ENCODE results near the gene RAB5B. TPM values are rescaled to one million over a fixed set of nuclear protein-coding genes. Genes with fewer than 3 reads are reported as not detected.

The RAB5B gene
- total RNA-seq, 1 experiment from 2014 or later = 55.0 TPM

GRCh38 chr12:55963760-55964159 lies 10.1 kb upstream of the RAB5B start (continued):
- TF ChIP-seq AFF4 (CRISPR knock-in tag; IDR thresholded peaks at IDR 0.05; ENCODE audit: borderline replicate concordance) = no peak
- no peak for TF ChIP-seq NFATC4 (CRISPR knock-in tag; IDR thresholded peaks at IDR 0.05)
- TF ChIP-seq SP1 (CRISPR knock-in tag; conservative IDR thresholded peaks at IDR 0.05) = no peak
- no peak for TF ChIP-seq STAT6 (CRISPR knock-in tag; conservative IDR thresholded peaks at IDR 0.05; ENCODE audit: low read depth)
- no peak for TF ChIP-seq NFE2L1 (CRISPR knock-in tag; IDR thresholded peaks at IDR 0.05)
- TF ChIP-seq NR3C1 (CRISPR knock-in tag; conservative IDR thresholded peaks at IDR 0.05; ENCODE audit: low read depth) = no peak
- TF ChIP-seq ETV6 (CRISPR knock-in tag; IDR thresholded peaks at IDR 0.05) = no peak

- DNase-seq (ENCODE audit: low spot score) (no peak), ATAC-seq (no peak)
- Mint-ChIP-seq H3K27ac (peak overlapping the region; percentile 99), H3K4me1 (peaks cover 26% of the 10 kb centered on the region), H3K9me3 (no peaks in the 10 kb centered on the region), H3K4me3 (peak overlapping the region; percentile 99), H3K36me3 (peaks cover 5% of the 10 kb centered on the region), H3K27me3 (ENCODE audit: low read depth) (no peaks in the 10 kb centered on the region)
- CTCF ChIA-PET = interaction anchor here (1.6 kb wide), 1 partner anchor 35 kb away, joined by 5 read pairs; no protein-coding TSS in a partner anchor
- TF ChIP-seq ZNF263 (CRISPR knock-in tag; IDR thresholded peaks at IDR 0.05; ENCODE audit: low read depth) (no peak), TEAD4 (CRISPR knock-in tag; IDR thresholded peaks at IDR 0.05) (no peak), USF2 (CRISPR knock-in tag; IDR thresholded peaks at IDR 0.05) (no peak)
- POLR2A ChIA-PET = interaction anchor here (1.3 kb wide), 1 partner anchor 9 kb away, joined by 10 read pairs; the partner anchor contains the start of gene RAB5B
Observed at GRCh38 chr12:55965240-55965639, 8.6 kb upstream of the RAB5B start.

- peaks cover 26% of the 10 kb centered on the region for H3K4me1 Mint-ChIP-seq
- H3K36me3 Mint-ChIP-seq = peaks cover 11% of the 10 kb centered on the region
- ATAC-seq (peak; percentile 64), DNase-seq (ENCODE audit: low spot score) (peak; percentile 48)
- TF ChIP-seq ATF6 (CRISPR knock-in tag; IDR thresholded peaks at IDR 0.05) (no peak), ZBTB43 (CRISPR knock-in tag; IDR thresholded peaks at IDR 0.05) (no peak), ZNF512 (CRISPR knock-in tag; IDR thresholded peaks at IDR 0.05; ENCODE audit: borderline replicate concordance) (no peak), FOXJ3 (CRISPR knock-in tag; IDR thresholded peaks at IDR 0.05; ENCODE audit: borderline replicate concordance) (no peak), IRF2 (CRISPR knock-in tag; IDR thresholded peaks at IDR 0.05; ENCODE audit: borderline replicate concordance, low read depth) (no peak), USF1 (CRISPR knock-in tag; IDR thresholded peaks at IDR 0.05) (no peak), ZNF423 (CRISPR knock-in tag; IDR thresholded peaks at IDR 0.05) (no peak), ZNF416 (CRISPR knock-in tag; IDR thresholded peaks at IDR 0.05) (no peak)
- no peaks in the 10 kb centered on the region for H3K9me3 Mint-ChIP-seq
- H3K27ac Mint-ChIP-seq = peak within 1 kb of the TSS; percentile 99
- peak within 1 kb of the TSS; percentile 99 for H3K4me3 Mint-ChIP-seq
- POLR2A ChIA-PET = interaction anchor here (1.3 kb wide), 1 partner anchor 8 kb away, joined by 10 read pairs; the partner anchor contains the start of gene RAB5B
- H3K27me3 Mint-ChIP-seq (ENCODE audit: low read depth) = no peaks in the 10 kb centered on the region
- CTCF ChIA-PET = interaction anchor here (1.6 kb wide), 1 partner anchor 36 kb away, joined by 5 read pairs; no protein-coding TSS in a partner anchor
Observed at GRCh38 chr12:55965941-55966407, 7.9 kb upstream of the RAB5B start, which contains the start of gene PMEL. Gene PMEL (minus strand): TSS chr12:55966042. CDS start chr12:55966011, 31 bp downstream.

All from WTC11 (cell line).